GM12878 (cell line): ENCODE data around the gene LCAT. TPM values are rescaled to one million over a fixed set of nuclear protein-coding genes. Genes with fewer than 3 reads are reported as not detected.

Source experiments
- CEBPB ChIP-seq, 2 experiments: fragments of 150-350 bp in 1 of 2; IDR thresholded peaks; 2 replicates each; pipeline ENCODE4 v1.6.1; 2012 to 2014; ENCODE audit warnings: low read depth in 2 of 2, low read length in 2 of 2, borderline replicate concordance in 1 of 2, inconsistent platforms in 1 of 2
- HDGF ChIP-seq: fragments of 450-650 bp; IDR thresholded peaks from 2 replicates; pipeline ENCODE4 v1.6.1; 2016; ENCODE audit warnings: antibody characterized with exemption
- IKZF2 ChIP-seq, 2 experiments: fragments of 450-650 bp; IDR thresholded peaks; 2 replicates each; pipeline ENCODE4 v1.6.1; 2017; ENCODE audit warnings: mild to moderate bottlenecking in 2 of 2, moderate library complexity in 2 of 2
- IRF4 ChIP-seq: IDR thresholded peaks from 2 replicates; pipeline ENCODE4 v1.6.1; 2011; ENCODE audit warnings: low read depth, low read length
- KLF5 ChIP-seq: fragments of 450-650 bp; IDR thresholded peaks from 2 replicates; pipeline ENCODE4 v1.6.1; 2014; ENCODE audit warnings: mild to moderate bottlenecking; ENCODE audit not compliant: partially characterized antibody
- LARP7 ChIP-seq: fragments of 450-650 bp; IDR thresholded peaks from 2 replicates; pipeline ENCODE4 v1.6.1; 2017; ENCODE audit warnings: mild to moderate bottlenecking
- NBN ChIP-seq: fragments of 450-650 bp; IDR thresholded peaks from 2 replicates; pipeline ENCODE4 v1.6.1; 2016
- PAX8 ChIP-seq: fragments of 450-650 bp; IDR thresholded peaks from 2 replicates; pipeline ENCODE4 v1.6.1; 2017; ENCODE audit warnings: mild to moderate bottlenecking, moderate library complexity
- POLR2A ChIP-seq: IDR thresholded peaks from 2 replicates; pipeline ENCODE4 v1.6.1; 2011; ENCODE audit warnings: low read depth, mild to moderate bottlenecking, low read length
- RAD21 ChIP-seq: IDR thresholded peaks from 2 replicates; pipeline ENCODE4 v1.6.1; 2011; ENCODE audit warnings: mild to moderate bottlenecking, low read depth, low read length, moderate library complexity; ENCODE audit not compliant: insufficient read depth
- SMC3 ChIP-seq: IDR thresholded peaks from 2 replicates; pipeline ENCODE4 v1.6.1; 2011; ENCODE audit warnings: low read length, improper control_type of control experiment, borderline replicate concordance
- TCF12 ChIP-seq: IDR thresholded peaks from 2 replicates; pipeline ENCODE4 v1.6.1; 2011; ENCODE audit warnings: low read depth, mild to moderate bottlenecking, low read length
- TCF3 ChIP-seq: IDR thresholded peaks from 2 replicates; pipeline ENCODE4 v1.6.1; 2012; ENCODE audit warnings: low read depth, mild to moderate bottlenecking, low read length, borderline replicate concordance; ENCODE audit not compliant: insufficient read depth
- YBX1 ChIP-seq: fragments of 450-650 bp; IDR thresholded peaks from 2 replicates; pipeline ENCODE4 v1.6.1; 2016; ENCODE audit warnings: antibody characterized with exemption
- polyA plus RNA-seq, 11 experiments: library from polyadenylated mRNA; depleted of rRNA in 4 of 11; unstranded in 6 of 11; stranded (reverse) in 5 of 11; fragments of >200 nt; fragmentation: Nextera tagmentation in 4 of 11; fragmentation: Illumina TruSeq in 1 of 11; extraction: Ambion mirVana in 4 of 11; extraction: Trizol in 1 of 11; gene quantifications; 1 replicate in 1 of 11; 2 replicates in 10 of 11; pipeline versions ENCODE4 v1.2.1 to v1.2.3, GENCODE V29; 2011 to 2016; ENCODE audit warnings: inconsistent platforms in 2 of 11, missing spikeins in 2 of 11, low read depth in 1 of 11
- total RNA-seq, 4 experiments: library from RNA; depleted of rRNA in 3 of 4; stranded (reverse); fragments of >200 nt in 3 of 4; fragmentation: Illumina TruSeq in 1 of 4; extraction: Trizol in 1 of 4; gene quantifications; 2 replicates each; pipeline versions ENCODE4 v1.2.1 to v1.2.3, GENCODE V29; 2013 to 2021
- TF ChIP-seq, protein P1 (sequence below), 3 experiments: IDR thresholded peaks in 2 of 3; conservative IDR thresholded peaks in 1 of 3; 2 replicates each; pipeline ENCODE4 v1.5.1; 2011; ENCODE audit warnings: low read depth in 3 of 3, low read length in 3 of 3, mild to moderate bottlenecking in 3 of 3, control low read depth in 2 of 3, moderate library complexity in 2 of 3, inconsistent platforms in 1 of 3, mixed read lengths in 1 of 3; ENCODE audit not compliant: control insufficient read depth in 2 of 3, insufficient read depth in 1 of 3; ENCODE audit errors: extremely low read depth in 1 of 3

Gene LCAT
- total and polyA plus RNA-seq, 10 of the 15 experiments (the other 5 are each of a cell fraction or from before 2014, with no cell fraction given) = 0.61 to 11.7 (median 3.3) TPM

DNA sequence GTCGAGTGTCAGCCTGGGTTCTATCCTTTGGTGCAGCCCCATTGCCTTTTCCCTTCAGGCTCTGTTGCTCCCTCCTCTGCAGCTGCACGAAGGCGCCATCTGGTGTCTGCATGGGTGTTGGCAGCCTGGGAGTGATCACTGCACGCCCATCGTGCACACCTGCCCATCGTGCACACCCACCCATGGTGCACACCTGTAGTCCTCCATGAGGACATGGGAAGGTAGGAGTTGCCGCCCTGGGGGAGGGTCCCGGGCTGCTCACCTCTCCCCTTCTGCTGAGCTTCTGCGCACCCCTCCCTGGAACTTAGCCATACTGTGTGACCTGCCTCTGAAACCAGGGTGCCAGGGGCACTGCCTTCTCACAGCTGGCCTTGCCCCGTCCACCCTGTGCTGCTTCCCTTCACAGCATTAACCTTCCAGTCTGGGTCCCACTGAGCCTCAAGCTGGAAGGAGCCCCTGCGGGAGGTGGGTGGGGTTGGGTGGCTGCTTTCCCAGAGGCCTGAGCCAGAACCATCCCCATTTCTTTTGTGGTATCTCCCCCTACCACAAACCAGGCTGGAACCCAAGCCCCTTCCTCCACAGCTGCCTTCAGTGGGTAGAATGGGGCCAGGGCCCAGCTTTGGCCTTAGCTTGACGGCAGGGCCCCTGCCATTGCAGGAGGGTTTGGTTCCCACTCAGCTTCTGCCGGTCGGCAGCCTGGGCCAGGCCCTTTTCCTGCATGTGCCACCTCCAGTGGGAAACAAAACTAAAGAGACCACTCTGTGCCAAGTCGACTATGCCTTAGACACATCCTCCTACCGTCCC, 15.2 kb downstream of the LCAT start (continued):
- TF ChIP-seq CEBPB (IDR thresholded peaks at IDR 0.05; ENCODE audit: borderline replicate concordance in 1 of 2, low read depth in 2 of 2, low read length in 2 of 2) = no peak
- TF ChIP-seq POLR2A = peak; percentile 77
- 0 out of 2 replicates have a peak, but pooled peaks have one; percentile 38 for TF ChIP-seq TCF3
- TF ChIP-seq YBX1 = no peak
- TF ChIP-seq, protein P1, sequence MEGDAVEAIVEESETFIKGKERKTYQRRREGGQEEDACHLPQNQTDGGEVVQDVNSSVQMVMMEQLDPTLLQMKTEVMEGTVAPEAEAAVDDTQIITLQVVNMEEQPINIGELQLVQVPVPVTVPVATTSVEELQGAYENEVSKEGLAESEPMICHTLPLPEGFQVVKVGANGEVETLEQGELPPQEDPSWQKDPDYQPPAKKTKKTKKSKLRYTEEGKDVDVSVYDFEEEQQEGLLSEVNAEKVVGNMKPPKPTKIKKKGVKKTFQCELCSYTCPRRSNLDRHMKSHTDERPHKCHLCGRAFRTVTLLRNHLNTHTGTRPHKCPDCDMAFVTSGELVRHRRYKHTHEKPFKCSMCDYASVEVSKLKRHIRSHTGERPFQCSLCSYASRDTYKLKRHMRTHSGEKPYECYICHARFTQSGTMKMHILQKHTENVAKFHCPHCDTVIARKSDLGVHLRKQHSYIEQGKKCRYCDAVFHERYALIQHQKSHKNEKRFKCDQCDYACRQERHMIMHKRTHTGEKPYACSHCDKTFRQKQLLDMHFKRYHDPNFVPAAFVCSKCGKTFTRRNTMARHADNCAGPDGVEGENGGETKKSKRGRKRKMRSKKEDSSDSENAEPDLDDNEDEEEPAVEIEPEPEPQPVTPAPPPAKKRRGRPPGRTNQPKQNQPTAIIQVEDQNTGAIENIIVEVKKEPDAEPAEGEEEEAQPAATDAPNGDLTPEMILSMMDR (IDR thresholded peaks at IDR 0.05 in 2 of 3, conservative IDR thresholded peaks at IDR 0.05 in 1 of 3; ENCODE audit: control insufficient read depth in 2 of 3, extremely low read depth in 1 of 3, insufficient read depth in 1 of 3, low read depth in 3 of 3, low read length in 3 of 3) = peak; percentile 93 to 98 (median 96)
- peak; percentile 22; the same call in 1 of the 2 replicates for TF ChIP-seq NBN
- TF ChIP-seq TCF12 = peak; percentile 30; the same call in 1 of the 2 replicates
- peak; percentile 89 for TF ChIP-seq SMC3
- TF ChIP-seq RAD21 = peak; percentile 88
- TF ChIP-seq HDGF = peak; percentile 87; the same call in 1 of the 2 replicates
- TF ChIP-seq KLF5 = no peak
- 0 out of 2 replicates have a peak, but pooled peaks have one; percentile 13 for TF ChIP-seq IRF4
- peak; percentile 48; the same call in 1 of the 2 replicates for TF ChIP-seq LARP7
- no peak for TF ChIP-seq PAX8
- TF ChIP-seq IKZF2 (IDR thresholded peaks at IDR 0.05) = no peak
